Hematopoietic multipotent progenitor cell treated with erythropoietin and hydrocortisone succinate and interleukin-3 and kit ligand, for 6 days (in vitro differentiated cells): ENCODE measurements around the gene ROM1.
A peak's percentile ranks its signal among the peaks of the same experiment; 100 is the strongest.
"Not testable (repeated sequence)": the region's sequence is repeated elsewhere in the genome, so short reads cannot be mapped to it uniquely, and the experiment has no call there.

ENCODE experiments used
- DNase-seq: peaks from one replicate; pipeline ENCODE4 v3.0.0-alpha.2; 2015

ROM1 gene, protein sequence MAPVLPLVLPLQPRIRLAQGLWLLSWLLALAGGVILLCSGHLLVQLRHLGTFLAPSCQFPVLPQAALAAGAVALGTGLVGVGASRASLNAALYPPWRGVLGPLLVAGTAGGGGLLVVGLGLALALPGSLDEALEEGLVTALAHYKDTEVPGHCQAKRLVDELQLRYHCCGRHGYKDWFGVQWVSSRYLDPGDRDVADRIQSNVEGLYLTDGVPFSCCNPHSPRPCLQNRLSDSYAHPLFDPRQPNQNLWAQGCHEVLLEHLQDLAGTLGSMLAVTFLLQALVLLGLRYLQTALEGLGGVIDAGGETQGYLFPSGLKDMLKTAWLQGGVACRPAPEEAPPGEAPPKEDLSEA

DNA sequence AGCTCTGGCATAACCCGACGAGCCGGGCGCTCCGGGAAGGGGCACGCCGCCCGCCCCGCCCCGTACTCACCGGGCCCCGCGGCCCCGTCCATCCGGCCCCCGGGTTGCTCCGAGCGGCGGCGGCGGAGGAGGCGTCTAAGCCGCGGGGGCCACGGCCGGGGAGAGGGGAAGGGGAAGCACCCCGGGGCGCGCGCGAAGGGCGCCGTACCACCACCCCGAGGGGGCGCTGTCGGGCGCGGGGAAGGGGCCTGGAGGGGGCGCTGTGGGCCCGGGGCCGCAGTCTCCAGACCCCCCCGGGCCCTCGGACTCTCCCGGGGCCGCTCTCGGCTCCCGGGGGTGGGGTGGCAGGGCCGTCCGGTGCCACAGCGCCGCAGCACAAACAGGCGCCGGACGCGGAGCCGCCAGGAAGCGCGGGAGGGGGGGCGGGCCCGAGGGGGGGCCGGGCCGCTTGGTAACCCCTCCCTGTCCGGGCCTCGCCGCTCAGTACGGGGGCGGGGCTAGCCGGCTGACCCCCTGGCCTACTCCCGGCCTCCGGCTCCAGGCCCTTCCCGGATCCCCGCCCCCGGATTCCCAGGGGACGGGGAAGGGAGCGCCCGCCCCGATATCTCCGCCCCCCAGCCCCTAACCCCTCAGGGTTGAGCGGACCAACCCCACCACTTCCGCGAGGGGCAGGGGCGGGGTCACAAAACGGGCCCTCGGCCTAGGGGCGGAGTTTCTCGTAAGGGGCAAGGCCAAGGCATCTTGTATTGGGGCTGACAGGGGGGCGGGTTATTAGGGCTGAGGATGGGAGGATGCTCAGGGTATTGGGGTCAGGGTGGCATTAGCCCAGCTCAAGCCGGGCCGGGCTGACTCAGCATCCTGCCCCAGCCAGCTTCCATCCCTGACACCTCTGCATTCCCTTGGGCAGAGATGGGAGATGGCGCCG lies at the start of gene ROM1, which contains the start of gene EML3:
Gene ROM1 (plus strand): TSS at position 892 of the 925 bp plus-strand sequence. CDS start 25 bp downstream, at position 917.
Gene EML3 (minus strand): TSS at position 410 of the 925 bp plus-strand sequence. CDS start 318 bp downstream, at position 92.
- peak; percentile 93 for DNase-seq

DNA sequence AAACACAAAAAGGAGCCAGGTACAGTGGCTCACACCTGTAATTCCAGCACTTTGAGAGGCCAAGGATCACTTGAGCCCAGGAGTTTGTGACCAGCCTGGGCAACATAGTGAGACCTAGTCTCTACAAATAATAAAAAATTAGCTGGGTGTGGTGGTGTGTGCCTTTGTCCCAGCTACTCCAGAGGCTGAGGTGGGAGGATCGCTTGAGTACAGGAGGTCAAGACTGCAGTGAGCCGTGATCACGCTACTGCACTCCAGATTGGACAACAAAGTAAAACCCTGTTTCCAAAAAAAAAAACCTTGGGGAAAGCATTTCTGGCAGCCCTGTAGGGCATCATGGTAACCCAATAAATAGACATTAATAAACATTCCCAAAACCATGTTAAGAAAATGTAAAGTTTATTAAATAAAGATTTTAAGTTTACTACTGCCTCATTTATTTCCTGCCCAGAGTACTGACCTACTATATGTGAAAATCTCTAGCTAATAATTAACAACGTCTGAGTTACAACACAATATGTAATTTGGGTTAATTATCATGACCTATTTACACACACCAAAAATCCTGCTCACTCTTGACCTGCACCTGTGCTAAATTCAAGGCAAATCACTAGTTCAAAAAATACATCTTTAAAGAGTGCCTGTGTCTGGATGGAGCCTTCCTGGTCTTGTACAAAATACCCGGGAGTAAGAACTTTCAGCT lies 47.8 kb upstream of the ROM1 start:
- DNase-seq = no peak

DNA sequence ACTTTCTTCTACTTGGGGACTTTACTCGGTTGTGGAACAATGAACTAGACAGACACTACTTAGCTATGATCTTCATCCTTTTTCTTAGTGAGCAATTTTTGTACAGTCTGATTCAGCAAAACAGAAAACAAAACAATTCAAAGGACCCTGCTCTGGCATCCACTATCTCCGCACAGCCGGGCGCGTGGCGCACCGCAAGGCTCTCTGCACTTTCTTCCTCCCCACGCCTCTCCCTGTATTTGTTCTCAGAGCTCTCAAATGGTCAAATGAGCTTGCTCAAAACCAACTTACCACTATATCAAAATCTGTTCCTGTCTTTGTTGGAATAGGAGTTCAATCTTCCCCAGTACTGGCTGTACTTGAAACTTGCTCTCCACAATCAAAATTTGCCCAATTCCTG lies 46.8 kb upstream of the ROM1 start:
- no peak for DNase-seq

DNA sequence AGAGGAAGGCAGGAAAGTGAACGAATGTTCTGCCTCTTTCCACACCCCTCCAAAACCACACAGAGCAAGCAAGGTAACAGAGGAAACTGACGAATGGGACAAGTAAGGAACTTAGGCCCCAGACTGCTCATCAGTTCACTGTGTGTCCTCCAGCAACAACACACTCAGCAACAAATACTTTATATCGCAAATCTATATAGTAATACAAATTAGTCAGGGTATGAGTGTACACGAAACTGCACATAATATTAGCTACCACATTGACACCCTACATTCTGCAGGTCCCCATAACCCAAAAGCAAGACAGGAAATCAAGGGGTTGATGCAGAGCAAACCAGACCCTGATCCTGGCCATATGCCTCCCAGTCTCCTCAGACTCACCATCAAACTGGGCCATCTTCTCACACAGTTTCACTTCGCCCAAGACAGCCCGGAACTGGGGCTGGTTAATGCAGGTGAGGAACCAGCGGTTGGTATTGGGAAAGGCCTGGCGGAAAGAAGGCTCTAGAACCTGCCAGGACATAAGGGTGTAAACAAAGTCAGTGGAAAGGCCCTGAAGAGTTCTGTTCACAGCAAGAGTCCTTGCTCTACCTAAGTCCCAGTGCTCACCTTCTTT lies 45.9 kb upstream of the ROM1 start:
- no peak for DNase-seq

DNA sequence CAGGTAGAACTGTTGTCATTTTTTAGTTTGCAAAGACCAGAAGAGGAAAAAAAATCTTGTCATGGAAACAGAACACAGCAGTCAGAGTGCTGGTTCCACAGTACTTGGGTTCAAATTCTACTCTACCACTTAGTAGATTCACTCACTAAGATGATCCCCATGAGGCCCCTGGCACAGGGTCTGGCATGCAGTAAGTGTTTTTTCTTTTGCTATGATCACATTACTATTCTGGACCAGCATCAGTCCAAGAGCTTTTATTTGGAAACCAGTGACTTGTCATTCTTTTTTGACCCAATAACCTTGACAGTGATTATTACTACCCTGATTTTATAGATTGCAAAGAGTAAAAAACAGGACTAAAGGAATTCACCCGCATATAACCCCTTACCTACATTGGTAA lies 43.4 kb upstream of the ROM1 start:
- DNase-seq = no peak

DNA sequence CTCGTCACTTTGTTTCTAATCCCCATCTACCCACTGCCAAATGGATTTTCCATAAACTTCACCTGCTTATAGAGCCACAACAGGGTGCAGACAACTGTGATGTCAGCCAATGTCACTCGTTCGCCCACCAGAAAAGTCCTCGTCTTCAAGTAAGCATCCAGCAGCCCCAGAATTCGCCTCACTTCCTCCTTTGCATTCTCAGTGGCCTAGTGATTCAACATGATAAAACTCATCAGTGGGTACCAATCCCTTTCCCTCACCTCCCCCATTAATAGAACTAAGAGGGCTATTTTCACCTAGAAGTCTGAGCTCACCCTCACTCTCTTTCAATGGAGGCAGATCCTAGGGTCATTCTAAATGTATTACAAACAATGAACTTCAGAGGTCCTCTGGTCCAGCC lies 42.2 kb upstream of the ROM1 start:
- DNase-seq = not testable (repeated sequence)

DNA sequence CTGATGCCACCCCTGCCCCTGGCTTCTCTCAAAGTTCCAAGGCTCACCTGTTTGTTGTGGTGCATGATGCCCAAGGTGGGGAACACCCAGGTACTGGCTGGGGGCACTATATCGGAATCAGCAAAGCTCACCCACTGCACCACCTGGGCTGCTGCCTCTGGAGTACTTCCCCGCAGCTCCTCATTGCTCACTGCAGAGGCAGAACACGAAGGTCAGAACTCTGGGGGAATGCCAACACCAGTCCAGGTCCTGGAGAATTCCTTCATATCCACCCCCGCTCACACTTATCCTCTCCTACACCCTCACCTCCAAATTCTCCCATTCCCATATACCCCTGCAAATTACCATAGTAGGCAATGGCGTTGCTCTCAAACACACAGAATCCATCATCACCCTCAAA lies 41.6 kb upstream of the ROM1 start:
- DNase-seq = not testable (repeated sequence)

DNA sequence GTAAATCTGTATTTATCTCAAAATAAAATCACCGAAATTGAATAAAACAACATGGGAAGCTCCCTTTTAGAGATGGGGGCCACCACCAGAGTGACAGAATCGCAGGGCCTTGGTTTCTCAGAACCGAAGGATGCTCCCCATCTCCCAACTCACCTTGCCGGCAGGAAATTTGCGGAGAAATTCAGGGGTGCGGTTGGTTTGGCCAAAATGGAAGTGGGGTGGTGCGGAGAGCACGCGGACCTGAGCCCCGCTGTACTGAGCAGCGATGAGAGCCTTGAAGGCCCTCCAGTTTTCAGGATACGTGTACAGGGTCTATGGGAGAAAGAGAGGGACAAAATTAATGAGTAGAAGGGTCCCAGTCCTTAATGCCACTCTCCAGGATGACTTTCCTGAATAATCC lies 40.6 kb upstream of the ROM1 start:
- no peak for DNase-seq

DNA sequence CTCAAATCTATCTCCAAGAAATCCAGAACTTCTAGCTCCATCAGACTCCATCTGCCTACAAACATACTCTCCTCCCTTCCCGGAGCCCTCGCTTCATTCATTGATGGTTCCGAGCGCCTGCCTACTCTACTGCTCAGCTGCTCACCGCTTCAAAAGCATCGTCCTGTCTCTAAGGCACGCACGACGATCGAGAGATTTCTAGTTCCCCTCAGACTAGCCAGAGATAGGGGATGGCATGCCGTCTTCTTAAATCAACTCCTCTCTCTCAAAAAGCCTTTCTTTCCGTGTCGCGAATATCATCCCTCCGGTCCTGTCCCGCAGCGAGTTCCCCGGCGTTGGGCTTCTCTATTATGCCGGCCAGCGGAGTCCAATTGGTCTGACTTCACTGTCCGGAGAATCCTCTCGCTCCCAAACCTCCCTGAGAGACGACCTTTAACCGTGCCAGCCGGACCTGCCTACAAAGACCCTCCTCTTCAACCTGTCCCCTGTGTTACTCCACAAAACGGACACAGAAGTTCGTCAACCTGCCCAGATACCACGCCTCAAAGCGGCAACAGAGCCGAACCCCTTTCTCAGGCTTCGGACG lies 40.0 kb upstream of the ROM1 start:
- peak; percentile 64 for DNase-seq

DNA sequence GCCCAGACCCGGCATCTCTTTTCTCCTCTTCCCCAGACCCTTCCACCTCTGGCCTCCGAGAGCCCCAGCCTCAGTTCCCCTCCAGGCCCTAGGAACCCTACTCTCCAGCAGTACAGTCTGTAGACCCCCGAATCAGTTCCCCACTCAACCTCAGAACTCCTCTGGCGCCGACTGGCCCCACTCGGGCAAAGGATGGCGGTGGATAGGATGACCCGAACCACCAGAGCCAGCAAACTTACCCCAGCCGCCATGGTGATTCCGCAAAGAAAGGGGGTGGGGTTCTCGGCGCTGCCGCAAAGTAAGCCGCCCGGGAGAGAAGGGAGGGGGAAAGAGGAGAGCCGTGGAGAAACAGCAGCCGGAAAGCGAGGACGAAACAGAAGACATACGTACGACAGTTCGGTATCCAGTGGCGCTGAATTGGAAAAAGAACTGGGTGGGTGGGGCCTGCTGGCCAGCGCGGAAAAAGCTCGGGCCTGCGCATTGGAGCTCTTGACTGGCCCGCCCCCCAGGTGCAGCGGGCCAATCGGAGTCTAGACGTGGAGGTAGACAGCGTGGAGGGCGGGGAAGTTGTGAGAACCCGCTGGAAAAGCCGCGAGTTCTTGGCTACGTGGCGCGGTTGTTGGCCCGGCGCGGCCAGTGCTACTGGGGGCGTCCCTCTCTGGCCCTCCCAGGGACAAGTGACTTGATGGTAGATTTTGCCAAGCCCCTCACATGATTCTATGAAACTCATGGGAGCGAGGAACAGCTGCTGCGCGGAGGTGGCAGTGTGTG lies 39.3 kb upstream of the ROM1 start, which contains the start of gene EEF1G:
Gene EEF1G (minus strand): TSS at position 300 of the 771 bp plus-strand sequence. CDS start 49 bp downstream, at position 251.
- DNase-seq = peak; percentile 100

DNA sequence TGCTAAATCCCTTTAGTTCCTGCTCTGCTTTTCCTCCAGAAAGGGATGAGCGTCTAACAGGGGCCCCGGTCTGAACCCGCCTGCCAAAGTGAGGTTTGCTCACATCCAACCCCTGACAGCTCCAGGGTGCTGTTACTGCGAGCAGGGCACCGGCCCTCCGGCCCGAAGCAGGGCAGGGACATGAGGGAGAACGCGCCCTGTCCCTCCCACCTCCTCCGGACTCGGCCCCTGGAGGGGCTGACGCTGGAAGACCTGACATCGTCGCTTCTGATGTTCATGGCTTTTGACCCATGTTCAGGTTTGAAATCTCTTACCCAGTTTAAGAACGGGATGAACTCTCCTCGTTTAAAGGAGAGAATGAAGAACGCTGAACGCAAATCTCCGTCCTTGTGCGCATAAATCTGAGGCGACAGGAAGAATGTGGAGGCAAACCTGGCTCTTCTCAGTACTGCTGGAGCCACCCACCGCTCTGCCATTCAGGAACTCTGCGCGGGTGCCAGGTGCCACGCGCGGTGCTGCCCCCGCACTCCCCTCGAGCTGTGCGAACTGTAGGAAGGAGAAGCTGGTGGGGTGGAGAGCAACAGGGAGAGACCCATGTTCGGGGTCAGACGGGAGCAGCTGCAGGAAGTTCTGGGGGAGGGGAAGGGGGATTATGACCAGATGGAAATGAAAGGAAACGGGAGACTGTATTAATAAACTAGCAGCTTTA lies 38.5 kb upstream of the ROM1 start:
- peak; percentile 47 for DNase-seq

DNA sequence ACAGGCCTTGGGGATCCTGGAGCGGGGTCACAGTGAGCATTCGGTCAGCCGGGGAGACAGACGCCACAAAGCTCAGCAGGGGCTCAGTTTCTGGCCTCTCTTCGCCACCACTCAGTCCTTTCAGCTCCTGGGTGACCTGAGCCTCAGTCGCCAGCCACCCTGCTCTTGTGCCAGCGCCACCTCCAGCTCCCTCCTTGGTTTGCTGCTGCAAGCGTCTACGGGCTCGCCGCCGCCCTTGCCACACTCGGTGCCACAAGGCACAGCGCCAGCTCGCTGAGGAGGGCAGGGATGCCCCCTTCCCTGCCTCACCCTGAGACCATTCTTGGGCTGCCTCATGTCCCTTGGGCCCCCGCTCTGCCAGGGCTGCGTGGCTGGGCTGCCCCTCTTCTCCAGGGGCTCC lies 37.9 kb upstream of the ROM1 start:
- no peak for DNase-seq

DNA sequence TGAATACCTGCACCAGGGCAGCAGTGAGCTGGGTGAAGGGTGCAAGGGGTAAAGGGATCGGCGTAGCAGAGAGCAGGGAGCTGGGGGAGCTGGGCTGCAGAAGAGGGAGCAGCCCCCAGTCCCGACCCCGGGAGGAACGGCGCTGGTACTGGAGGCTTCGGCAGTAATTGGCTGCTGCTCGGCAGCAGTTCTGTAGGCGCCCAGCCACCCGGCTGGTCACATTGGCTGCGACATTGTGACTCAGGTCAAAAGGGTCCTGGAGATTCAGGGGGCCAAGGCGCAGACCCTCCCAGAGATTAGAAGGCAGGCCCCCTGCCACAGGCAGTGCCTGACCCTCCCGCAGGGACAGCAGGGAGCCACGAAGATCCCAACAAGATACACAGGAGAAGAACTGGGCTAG lies 37.2 kb upstream of the ROM1 start:
- no peak for DNase-seq

DNA sequence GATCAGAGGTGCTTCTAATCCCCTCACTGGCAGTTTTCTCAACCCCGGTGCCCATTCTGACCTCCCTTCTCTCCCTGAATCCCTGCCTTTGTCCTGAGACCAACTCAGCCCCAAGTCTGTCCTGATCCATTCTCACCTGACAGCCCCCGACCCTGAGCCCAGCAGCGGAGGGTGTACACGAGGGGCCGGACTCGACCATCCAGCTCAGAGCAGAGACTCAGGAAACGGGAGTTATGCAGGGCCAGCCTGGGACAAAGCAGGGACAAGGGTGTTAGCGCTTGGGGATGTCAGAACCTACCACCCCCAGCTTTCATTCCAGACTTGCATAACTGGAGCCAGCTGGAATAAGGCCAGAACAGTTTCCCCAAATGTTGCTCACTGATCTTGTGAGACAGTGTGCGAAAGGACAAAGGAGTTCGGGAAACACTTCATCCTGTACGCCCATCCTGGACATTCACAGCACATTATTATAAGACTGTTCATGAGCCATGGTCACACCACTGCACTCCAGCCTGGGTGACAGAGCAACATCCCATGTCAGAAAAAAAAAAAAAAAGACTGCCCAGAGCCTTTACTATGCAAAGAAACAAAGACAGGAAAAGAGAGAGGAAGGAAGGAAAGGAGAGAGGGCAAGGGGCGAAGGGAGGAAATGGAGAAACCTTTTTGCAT lies 35.9 kb upstream of the ROM1 start:
- DNase-seq = no peak

DNA sequence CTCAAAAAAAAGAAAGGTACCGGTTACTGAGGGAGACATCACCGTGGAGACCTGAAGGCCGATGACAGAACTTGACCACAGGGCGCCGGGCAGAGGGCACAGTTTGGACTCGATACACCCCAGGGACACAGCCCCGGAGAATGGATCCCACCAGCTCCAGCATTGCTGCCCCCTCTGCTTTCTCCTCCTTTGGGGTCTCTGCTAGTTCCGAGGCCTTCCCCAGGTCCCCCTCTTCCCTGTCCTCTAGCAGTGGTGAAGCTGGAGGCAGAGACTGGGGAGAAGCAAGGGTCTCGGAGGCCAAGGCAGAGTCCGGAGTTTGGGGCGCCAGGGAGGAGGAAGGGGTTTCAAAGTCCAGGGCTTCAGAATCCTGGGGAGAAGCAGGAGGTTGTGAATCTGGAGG lies 34.5 kb upstream of the ROM1 start:
- no peak for DNase-seq

DNA sequence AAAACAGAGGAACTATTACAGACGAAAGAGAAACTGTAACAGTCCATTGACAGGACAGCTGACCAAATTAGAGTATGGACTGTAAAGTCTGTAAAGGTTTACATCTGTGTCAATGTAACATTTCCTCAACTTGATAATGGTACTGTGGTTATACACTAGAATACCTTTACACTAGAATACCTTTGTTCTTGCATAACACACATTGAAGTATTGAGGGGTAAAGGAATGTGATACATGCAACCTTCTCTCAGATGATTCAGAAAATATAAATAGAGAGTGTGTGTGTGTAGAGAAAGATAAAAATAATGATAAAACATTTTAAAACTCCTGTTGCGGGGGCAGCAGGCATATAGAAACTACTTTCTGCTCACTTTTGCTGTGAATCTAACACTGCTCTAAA lies 33.8 kb upstream of the ROM1 start:
- no peak for DNase-seq

DNA sequence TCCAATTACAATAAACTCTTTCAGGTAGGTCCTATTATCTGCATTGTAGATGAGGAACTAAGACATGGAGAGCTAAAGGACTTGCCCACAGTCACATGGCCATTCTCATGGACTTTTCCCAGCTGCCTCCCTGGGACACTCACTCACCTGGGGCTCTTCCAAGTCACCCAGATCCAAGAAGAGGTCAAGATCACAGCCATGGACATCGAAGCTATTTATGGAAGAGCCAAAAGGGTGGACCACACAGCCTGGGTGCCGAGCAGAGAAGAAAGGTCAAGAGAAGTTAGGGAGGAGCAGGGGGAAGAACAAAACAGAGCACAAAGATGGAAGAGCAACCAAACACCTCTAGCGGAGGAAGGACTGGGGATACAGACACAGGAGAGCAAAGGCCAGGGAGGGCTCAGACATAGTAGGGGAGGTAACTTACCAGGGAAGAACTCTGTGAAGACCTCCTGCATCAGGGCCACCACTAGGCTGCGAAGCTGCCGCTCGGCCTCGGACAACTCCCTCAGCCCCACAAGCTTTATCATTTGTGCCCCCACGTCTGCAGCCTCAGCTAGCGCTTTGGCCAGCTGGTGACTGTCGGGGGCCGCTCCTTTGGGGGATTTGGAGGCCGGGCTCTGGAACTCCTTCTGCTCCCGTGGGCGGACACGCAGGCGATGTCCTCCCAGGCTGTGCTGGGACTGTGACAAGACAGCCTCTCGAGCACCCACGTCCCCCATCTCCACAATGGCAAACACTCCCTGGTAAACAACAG lies 31.9 kb upstream of the ROM1 start:
- DNase-seq = no peak

DNA sequence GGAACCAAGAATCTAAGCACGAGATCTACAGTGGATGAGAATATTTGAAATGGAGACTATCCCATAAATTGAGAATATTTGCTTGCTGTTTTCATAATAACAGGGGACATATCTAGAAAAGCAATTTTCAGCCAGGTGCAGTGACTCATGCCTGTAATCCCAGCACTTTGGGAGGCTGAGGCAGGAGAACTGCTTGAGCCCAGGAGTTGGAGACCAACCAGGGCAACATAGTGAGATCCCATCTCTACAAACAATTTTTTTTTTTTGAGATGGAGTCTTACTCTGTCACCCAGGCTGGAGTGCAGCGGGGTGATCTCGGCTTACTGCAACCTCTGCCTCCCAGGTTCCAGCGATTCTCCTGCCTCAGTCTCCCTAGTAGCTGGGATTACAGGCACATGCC lies 31.3 kb upstream of the ROM1 start:
- DNase-seq = not testable (repeated sequence)

DNA sequence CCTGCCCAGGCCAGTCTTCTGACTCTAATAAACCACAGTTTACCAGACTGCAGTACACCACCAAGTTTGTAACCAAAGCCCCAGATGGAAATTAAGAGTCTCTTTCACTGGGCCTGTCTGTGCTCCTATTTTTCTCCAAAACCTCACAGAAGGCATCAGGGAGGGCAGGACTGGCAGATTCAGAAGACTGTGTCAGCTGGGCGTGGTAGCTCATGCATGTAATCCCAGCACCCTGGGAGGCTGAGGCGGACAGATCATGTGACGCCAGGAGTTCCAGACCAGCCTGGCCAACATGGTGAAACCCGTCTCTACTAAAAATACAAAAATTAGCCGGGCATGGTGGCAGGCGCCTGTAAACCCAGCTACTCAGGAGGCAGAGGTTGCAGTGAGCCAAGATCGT lies 27.7 kb upstream of the ROM1 start:
- DNase-seq = not testable (repeated sequence)
